ENCODE results near the gene CLEC4A. TPM values are rescaled to one million over a fixed set of nuclear protein-coding genes. Genes with fewer than 3 reads are reported as not detected.

CLEC4A gene
- total RNA-seq (2022; extraction: Qiagen RNA extraction; ENCODE audit: low read depth): 0.42 TPM in 1 of 5 replicates, not detected in the others

GRCh38 chr12:8123124-8123912 lies at the start of gene CLEC4A:
Gene CLEC4A (plus strand): TSS chr12:8123617. CDS start chr12:8123879, 262 bp downstream.

GRCh38 chr12:8156845-8157244 lies 33.4 kb downstream of the CLEC4A start, which contains the start of gene ZNF705A:
Gene ZNF705A (plus strand): TSS chr12:8157015. CDS start chr12:8172626, 15,611 bp downstream.

Other genes starting within 250 kb of the CLEC4A start
- gene SLC2A3, start 187.4 kb upstream of the CLEC4A start, total RNA-seq (2022; extraction: Qiagen RNA extraction; ENCODE audit: low read depth): 2.5 to 4.5 TPM (median 3.4 TPM) in 5 replicates
- 6.1 to 10.3 TPM (median 9.5 TPM) in 5 replicates for gene FOXJ2, start 90.9 kb upstream of the CLEC4A start, total RNA-seq (2022; extraction: Qiagen RNA extraction; ENCODE audit: low read depth)
- not detected in 5 replicates for gene C3AR1, start 57.3 kb upstream of the CLEC4A start, total RNA-seq (2022; extraction: Qiagen RNA extraction; ENCODE audit: low read depth)
- 13.1 to 14.2 TPM (median 13.5 TPM) in 5 replicates for gene NECAP1, start 41.3 kb upstream of the CLEC4A start, total RNA-seq (2022; extraction: Qiagen RNA extraction; ENCODE audit: low read depth)
- gene ZNF705A, start 33.4 kb downstream of the CLEC4A start, total RNA-seq (2022; extraction: Qiagen RNA extraction; ENCODE audit: low read depth): not detected in 5 replicates
- gene FAM90A1, start 104.0 kb downstream of the CLEC4A start, total RNA-seq (2022; extraction: Qiagen RNA extraction; ENCODE audit: low read depth): 0.10 to 0.24 TPM (median 0.12 TPM) in 3 of 5 replicates, not detected in the others